ENCODE results near the gene ZNF446.

ZNF446 gene

DNA sequence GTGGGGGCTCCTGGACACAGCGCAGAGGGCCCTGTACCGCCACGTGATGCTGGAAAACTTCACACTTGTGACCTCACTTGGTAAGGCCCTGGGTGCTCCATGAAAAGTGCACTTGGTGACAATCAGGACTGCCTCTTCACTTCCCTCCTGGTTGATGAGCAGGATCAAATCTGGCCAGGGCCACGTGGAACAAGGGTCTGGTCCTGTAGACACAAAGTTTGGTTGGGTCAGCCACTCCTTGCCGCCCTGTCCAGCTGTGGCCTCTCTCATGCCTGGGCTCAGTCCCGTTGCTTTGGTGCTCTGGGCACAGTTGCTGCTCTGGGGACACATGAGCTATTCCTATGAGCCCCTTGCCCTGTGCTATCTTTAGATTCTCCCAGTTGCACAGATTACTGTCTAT, 22.4 kb upstream of the ZNF446 start:
- no peak overlapping the region for H3K9ac ChIP-seq (ENCODE audit: low read depth, low read length, poor library complexity, severe bottlenecking)
- no peak overlapping the region for H3K4me2 ChIP-seq (ENCODE audit: low read depth, low read length, poor library complexity, severe bottlenecking)
- H3K36me3 ChIP-seq (ENCODE audit: insufficient read depth, low read length) = no peaks in the 10 kb centered on the region
- H3K79me2 ChIP-seq (ENCODE audit: insufficient read depth, low read length) = no peaks in the 10 kb centered on the region
- no peaks in the 10 kb centered on the region for H4K20me1 ChIP-seq (ENCODE audit: insufficient read depth, low read length, poor library complexity, severe bottlenecking)
- H3K4me3 ChIP-seq (ENCODE audit: low read length, poor library complexity, severe bottlenecking) = no peak overlapping the region
- H2AFZ ChIP-seq (ENCODE audit: low read length) = no peak overlapping the region
- H3K27me3 ChIP-seq (ENCODE audit: insufficient read depth, low read length, poor library complexity, severe bottlenecking) = no peaks in the 10 kb centered on the region
- H3F3A ChIP-seq (ENCODE audit: low read depth) = no peaks in the 10 kb centered on the region
- peaks cover 14% of the 10 kb centered on the region for H3K4me1 ChIP-seq (ENCODE audit: insufficient read depth, low read length, poor library complexity, severe bottlenecking)
- H3K9me2 ChIP-seq (replicated peaks; ENCODE audit: low read depth, low read length) = no peaks in the 10 kb centered on the region
- peaks cover 4% of the 10 kb centered on the region; the same call in 1 of the 2 replicates for H3K9me3 ChIP-seq (ENCODE audit: insufficient read depth, low read depth, low read length)
- TF ChIP-seq, protein P1, sequence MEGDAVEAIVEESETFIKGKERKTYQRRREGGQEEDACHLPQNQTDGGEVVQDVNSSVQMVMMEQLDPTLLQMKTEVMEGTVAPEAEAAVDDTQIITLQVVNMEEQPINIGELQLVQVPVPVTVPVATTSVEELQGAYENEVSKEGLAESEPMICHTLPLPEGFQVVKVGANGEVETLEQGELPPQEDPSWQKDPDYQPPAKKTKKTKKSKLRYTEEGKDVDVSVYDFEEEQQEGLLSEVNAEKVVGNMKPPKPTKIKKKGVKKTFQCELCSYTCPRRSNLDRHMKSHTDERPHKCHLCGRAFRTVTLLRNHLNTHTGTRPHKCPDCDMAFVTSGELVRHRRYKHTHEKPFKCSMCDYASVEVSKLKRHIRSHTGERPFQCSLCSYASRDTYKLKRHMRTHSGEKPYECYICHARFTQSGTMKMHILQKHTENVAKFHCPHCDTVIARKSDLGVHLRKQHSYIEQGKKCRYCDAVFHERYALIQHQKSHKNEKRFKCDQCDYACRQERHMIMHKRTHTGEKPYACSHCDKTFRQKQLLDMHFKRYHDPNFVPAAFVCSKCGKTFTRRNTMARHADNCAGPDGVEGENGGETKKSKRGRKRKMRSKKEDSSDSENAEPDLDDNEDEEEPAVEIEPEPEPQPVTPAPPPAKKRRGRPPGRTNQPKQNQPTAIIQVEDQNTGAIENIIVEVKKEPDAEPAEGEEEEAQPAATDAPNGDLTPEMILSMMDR (conservative IDR thresholded peaks at IDR 0.05; ENCODE audit: low read length) = no peak

DNA sequence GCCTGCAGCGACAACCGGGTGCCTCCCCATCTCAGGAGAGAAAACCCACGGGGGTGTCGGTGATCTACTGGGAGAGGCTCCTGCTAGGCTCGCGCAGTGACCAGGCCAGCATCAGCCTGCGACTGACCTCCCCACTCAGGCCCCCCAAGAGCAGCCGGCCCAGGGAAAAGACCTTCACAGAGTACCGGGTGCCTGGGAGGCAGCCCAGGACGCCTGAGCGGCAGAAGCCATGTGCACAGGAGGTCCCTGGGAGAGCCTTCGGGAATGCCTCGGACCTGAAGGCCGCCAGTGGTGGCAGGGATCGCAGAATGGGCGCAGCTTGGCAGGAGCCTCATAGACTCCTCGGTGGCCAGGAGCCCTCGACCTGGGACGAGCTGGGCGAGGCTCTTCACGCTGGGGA, 20.8 kb upstream of the ZNF446 start:
- Histone ChIP-seq H4K20me1 (ENCODE audit: insufficient read depth, low read length, poor library complexity, severe bottlenecking) (no peaks in the 10 kb centered on the region), H3K36me3 (ENCODE audit: insufficient read depth, low read length) (no peaks in the 10 kb centered on the region), H3K9me3 (ENCODE audit: insufficient read depth, low read depth, low read length) (no peaks in the 10 kb centered on the region), H3K79me2 (ENCODE audit: insufficient read depth, low read length) (no peaks in the 10 kb centered on the region), H3K4me3 (ENCODE audit: low read length, poor library complexity, severe bottlenecking) (no peak overlapping the region), H3K27me3 (ENCODE audit: insufficient read depth, low read length, poor library complexity, severe bottlenecking) (no peaks in the 10 kb centered on the region), H3K9ac (ENCODE audit: low read depth, low read length, poor library complexity, severe bottlenecking) (no peak overlapping the region), H2AFZ (ENCODE audit: low read length) (no peak overlapping the region), H3F3A (ENCODE audit: low read depth) (no peaks in the 10 kb centered on the region), H3K9me2 (replicated peaks; ENCODE audit: low read depth, low read length) (no peaks in the 10 kb centered on the region), H3K4me2 (ENCODE audit: low read depth, low read length, poor library complexity, severe bottlenecking) (no peak overlapping the region), H3K4me1 (ENCODE audit: insufficient read depth, low read length, poor library complexity, severe bottlenecking) (peaks cover 14% of the 10 kb centered on the region)
- TF ChIP-seq, protein P1 (conservative IDR thresholded peaks at IDR 0.05; ENCODE audit: low read length) = no peak
- TF ChIP-seq EZH2phosphoT487 (IDR thresholded peaks at IDR 0.05; ENCODE audit: borderline replicate concordance) = no peak

DNA sequence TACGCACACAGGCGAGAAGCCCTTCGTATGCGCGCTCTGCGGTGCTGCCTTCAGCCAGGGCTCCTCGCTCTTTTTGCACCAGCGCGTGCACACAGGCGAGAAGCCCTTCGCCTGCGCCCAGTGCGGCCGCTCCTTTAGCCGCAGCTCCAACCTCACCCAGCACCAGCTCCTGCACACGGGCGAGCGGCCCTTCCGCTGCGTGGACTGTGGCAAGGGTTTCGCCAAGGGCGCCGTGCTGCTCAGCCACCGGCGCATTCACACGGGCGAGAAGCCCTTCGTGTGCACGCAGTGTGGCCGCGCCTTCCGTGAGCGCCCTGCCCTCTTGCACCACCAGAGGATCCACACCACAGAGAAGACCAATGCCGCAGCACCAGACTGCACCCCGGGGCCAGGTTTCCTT, 20.0 kb upstream of the ZNF446 start:
- Histone ChIP-seq H3K9ac (ENCODE audit: low read depth, low read length, poor library complexity, severe bottlenecking) (no peak overlapping the region), H3K27me3 (ENCODE audit: insufficient read depth, low read length, poor library complexity, severe bottlenecking) (no peaks in the 10 kb centered on the region), H4K20me1 (ENCODE audit: insufficient read depth, low read length, poor library complexity, severe bottlenecking) (no peaks in the 10 kb centered on the region), H3K9me2 (replicated peaks; ENCODE audit: low read depth, low read length) (no peaks in the 10 kb centered on the region), H3K4me3 (ENCODE audit: low read length, poor library complexity, severe bottlenecking) (no peak overlapping the region), H3K4me2 (ENCODE audit: low read depth, low read length, poor library complexity, severe bottlenecking) (no peak overlapping the region), H3K4me1 (ENCODE audit: insufficient read depth, low read length, poor library complexity, severe bottlenecking) (peaks cover 9% of the 10 kb centered on the region), H3K79me2 (ENCODE audit: insufficient read depth, low read length) (no peaks in the 10 kb centered on the region), H3K36me3 (ENCODE audit: insufficient read depth, low read length) (no peaks in the 10 kb centered on the region), H3F3A (ENCODE audit: low read depth) (no peaks in the 10 kb centered on the region), H3K9me3 (ENCODE audit: insufficient read depth, low read depth, low read length) (no peaks in the 10 kb centered on the region), H2AFZ (ENCODE audit: low read length) (no peak overlapping the region)
- no peak for TF ChIP-seq EZH2phosphoT487 (IDR thresholded peaks at IDR 0.05; ENCODE audit: borderline replicate concordance)
- TF ChIP-seq, protein P1 (conservative IDR thresholded peaks at IDR 0.05; ENCODE audit: low read length) = no peak
